K562 (cell line): ENCODE measurements around the gene CADPS2. TPM values are rescaled to one million over a fixed set of nuclear protein-coding genes. Genes with fewer than 3 reads are reported as not detected.

Experiments
- ATAC-seq: fragments of 200-7000 bp; cut with Tn5 transposase; 3 replicates; pipeline ENCODE4 v1.9.1; 2020; ENCODE audit warnings: moderate library complexity
- BruUV-seq: library from RNA; stranded (reverse); fragments of 400-500 nt; replicated peaks from 2 replicates; lab custom pipeline; 2021; lab: Mats Ljungman, UMichigan
- CTCF ChIA-PET: fragments of 300-600 bp; formaldehyde crosslinking; extraction: SDS; loops from one replicate; lab custom pipeline; 2021; ENCODE audit warnings: low intra/inter-chr PET ratio; lab: Yijun Ruan, JAX
- POLR2A ChIA-PET: fragments of 300-600, 350-650 bp; sonication (Branson Sonifier 250); formaldehyde crosslinking; extraction: SDS; loops from one replicate; lab custom pipeline; 2021; ENCODE audit warnings: antibody characterized with exemption, inconsistent platforms; lab: Yijun Ruan, JAX
- DNase-seq, 4 experiments: peaks; one replicate each; pipeline versions ENCODE4 v3.0.0 to v3.0.0-alpha.2; 2011 to 2018; ENCODE audit warnings: low spot score in 3 of 4, mixed read lengths in 3 of 4; ENCODE audit errors: extremely low read depth in 1 of 4
- FAIRE-seq: peaks from 2 replicates; lab custom pipeline; 2011; peaks lifted over from hg19 to GRCh38; lab: Jason Lieb, UNC
- H2AFZ ChIP-seq: 2 replicates; pipeline ENCODE4 v1.6.0; 2011; ENCODE audit warnings: low read depth, low read length, control low read depth, inconsistent platforms
- H3K27ac ChIP-seq: fragments of 200-600 bp; 3 replicates; pipeline ENCODE4 v1.8.0; 2011; ENCODE audit warnings: low read depth, mild to moderate bottlenecking, control low read depth, inconsistent platforms, low read length, moderate library complexity, mixed read lengths; ENCODE audit errors: extremely low read depth
- H3K27me3 ChIP-seq, 2 experiments: fragments of 300-600 bp in 1 of 2; 2 replicates in 1 of 2; 3 replicates in 1 of 2; pipeline versions ENCODE4 v1.6.0 to v1.8.0; 2011; ENCODE audit warnings: inconsistent platforms in 2 of 2, low read length in 2 of 2, mild to moderate bottlenecking in 1 of 2, mixed read lengths in 1 of 2, moderate library complexity in 1 of 2; ENCODE audit not compliant: control insufficient read depth in 2 of 2, insufficient read depth in 2 of 2
- H3K36me3 ChIP-seq: fragments of 300-600 bp; 3 replicates; pipeline ENCODE4 v1.8.0; 2011; ENCODE audit warnings: mild to moderate bottlenecking, low read length, inconsistent platforms; ENCODE audit not compliant: control insufficient read depth, insufficient read depth
- H3K4me1 ChIP-seq, 2 experiments: fragments of 200-600 bp in 1 of 2; replicated peaks in 1 of 2; 2 replicates in 1 of 2; 3 replicates in 1 of 2; pipeline versions ENCODE4 v1.5.1 to v1.8.0; 2011; ENCODE audit warnings: inconsistent platforms in 2 of 2, low read length in 2 of 2, mild to moderate bottlenecking in 1 of 2, mixed read lengths in 1 of 2, moderate library complexity in 1 of 2; ENCODE audit not compliant: control insufficient read depth in 2 of 2, insufficient read depth in 2 of 2
- H3K4me2 ChIP-seq: 2 replicates; pipeline ENCODE4 v1.6.1; 2011; ENCODE audit warnings: low read length, control low read depth, inconsistent platforms, mixed read lengths; ENCODE audit not compliant: insufficient read depth
- H3K4me3 ChIP-seq: fragments of 200-600 bp; sonication (generic), shearing (Covaris generic); 2 replicates; pipeline ENCODE4 v1.5.1; 2016; ENCODE audit warnings: control low read depth, inconsistent platforms
- H3K79me2 ChIP-seq: fragments of 200-600 bp; 3 replicates; pipeline ENCODE4 v1.8.0; 2011; ENCODE audit warnings: low read length, inconsistent platforms; ENCODE audit not compliant: control insufficient read depth, insufficient read depth
- H3K9ac ChIP-seq, 2 experiments: 2 replicates each; pipeline versions ENCODE4 v1.6.0 to v1.6.1; 2011; ENCODE audit warnings: low read depth in 2 of 2, low read length in 2 of 2, control low read depth in 1 of 2, inconsistent platforms in 1 of 2, mild to moderate bottlenecking in 1 of 2, mixed read lengths in 1 of 2; ENCODE audit not compliant: insufficient read depth in 1 of 2
- H3K9me1 ChIP-seq: one replicate; pipeline ENCODE4 v1.6.0; 2011; ENCODE audit warnings: inconsistent platforms, mild to moderate bottlenecking, low read length, moderate library complexity; ENCODE audit not compliant: control insufficient read depth, insufficient read depth
- H3K9me3 ChIP-seq: replicated peaks from 2 replicates; pipeline ENCODE4 v1.5.1; 2011; ENCODE audit warnings: low read depth, low read length, inconsistent platforms; ENCODE audit not compliant: control insufficient read depth, insufficient read depth
- H4K20me1 ChIP-seq: replicated peaks from 2 replicates; pipeline ENCODE4 v1.6.1; 2011; ENCODE audit warnings: low read length, inconsistent platforms, mixed read lengths; ENCODE audit not compliant: control insufficient read depth, insufficient read depth
- CEBPB ChIP-seq: fragments of 450-650 bp; IDR thresholded peaks from 2 replicates; pipeline ENCODE4 v1.6.1; 2016; ENCODE audit warnings: missing genetic modification characterization, missing compliant biosample characterization
- ELF2 ChIP-seq: fragments of 250-450 bp; sonication (Bioruptor Pico); IDR thresholded peaks from 2 replicates; pipeline ENCODE4 v1.5.0; 2021; ENCODE audit warnings: mild to moderate bottlenecking
- NFRKB ChIP-seq: fragments of 450-650 bp; IDR thresholded peaks from 2 replicates; pipeline ENCODE4 v1.6.1; 2016; ENCODE audit warnings: low read depth
- PURB ChIP-seq: sonication (generic); formaldehyde crosslinking; IDR thresholded peaks from 2 replicates; pipeline ENCODE4 v1.9.0; 2021; ENCODE audit warnings: low read depth, mild to moderate bottlenecking, missing genetic modification reagents
- ZNF12 ChIP-seq: sonication (generic); formaldehyde crosslinking; IDR thresholded peaks from 2 replicates; pipeline ENCODE4 v1.4.0; 2020; ENCODE audit warnings: mild to moderate bottlenecking, missing genetic modification reagents
- ZNF165 ChIP-seq: fragments of 250-450 bp; sonication (Bioruptor Pico); IDR thresholded peaks from 2 replicates; pipeline ENCODE4 v1.4.0; 2020; ENCODE audit warnings: borderline replicate concordance
- ZNF274 ChIP-seq: IDR thresholded peaks from 2 replicates; pipeline ENCODE4 v1.6.1; 2011; ENCODE audit warnings: low read depth, mild to moderate bottlenecking, low read length, moderate library complexity, borderline replicate concordance
- ZNF444 ChIP-seq: fragments of 250-450 bp; sonication (Bioruptor Pico); IDR thresholded peaks from 2 replicates; pipeline ENCODE4 v1.4.0; 2020; ENCODE audit warnings: mild to moderate bottlenecking, moderate library complexity
- ZNF445 ChIP-seq: fragments of 250-450 bp; sonication (Bioruptor Pico); IDR thresholded peaks from 2 replicates; pipeline ENCODE4 v1.4.0; 2020; ENCODE audit warnings: low read depth, mild to moderate bottlenecking, moderate library complexity
- ZNF695 ChIP-seq: fragments of 450-650 bp; formaldehyde crosslinking; IDR thresholded peaks from 2 replicates; pipeline ENCODE4 v1.4.0; 2020; ENCODE audit warnings: mild to moderate bottlenecking, moderate library complexity
- ZNF830 ChIP-seq: fragments of 250-450 bp; sonication (Bioruptor Pico); IDR thresholded peaks from 2 replicates; pipeline ENCODE4 v1.5.0; 2021; ENCODE audit warnings: mild to moderate bottlenecking
- WGBS: fragments of 100-300 bp; shearing (Covaris generic); methylation state at CpG from one replicate; pipeline ENCODE4 v1.1.6; 2016; ENCODE audit warnings: low coverage, mixed read lengths; ENCODE audit not compliant: insufficient coverage; ENCODE audit errors: missing lambda C conversion rate; 5-methylcytosine and 5-hydroxymethylcytosine counted together
- in situ Hi-C: fragments of 300-500 bp; cut with MboI; formaldehyde crosslinking; loops from 4 replicates; pipeline ENCODE4 v1.15.0; 2018; ENCODE audit warnings: inconsistent platforms, mixed read lengths
- intact Hi-C: fragments of 100-400 bp; cut with micrococcal nuclease; formaldehyde crosslinking; loops from 2 replicates; pipeline ENCODE4 v1.14.2; 2022
- polyA plus RNA-seq, 8 experiments: library from polyadenylated mRNA; depleted of rRNA in 4 of 8; stranded (reverse) in 5 of 8; unstranded in 3 of 8; fragments of >200 nt; fragmentation: Nextera tagmentation in 2 of 8; fragmentation: Illumina TruSeq in 1 of 8; extraction: Ambion mirVana in 2 of 8; extraction: Trizol in 1 of 8; gene quantifications; 2 replicates each; pipeline versions ENCODE4 v1.2.1 to v1.2.3, GENCODE V29; 2011 to 2014; ENCODE audit warnings: inconsistent platforms in 1 of 8, missing spikeins in 1 of 8
- total RNA-seq, 7 experiments: library from RNA; depleted of rRNA in 6 of 7; stranded (reverse); fragments of >200 nt in 6 of 7; fragmentation: Illumina TruSeq in 2 of 7; extraction: Trizol in 2 of 7; gene quantifications; 2 replicates each; pipeline versions ENCODE4 v1.2.1 to v1.2.3, GENCODE V29; 2011 to 2021; ENCODE audit warnings: low replicate concordance in 1 of 7

CADPS2 gene
- total and polyA plus RNA-seq, 9 of the 15 experiments (the other 6 are each of a cell fraction or from before 2014, with no cell fraction given), result 0.03 to 0.14 (median 0.04) TPM; not detected in 1

DNA sequence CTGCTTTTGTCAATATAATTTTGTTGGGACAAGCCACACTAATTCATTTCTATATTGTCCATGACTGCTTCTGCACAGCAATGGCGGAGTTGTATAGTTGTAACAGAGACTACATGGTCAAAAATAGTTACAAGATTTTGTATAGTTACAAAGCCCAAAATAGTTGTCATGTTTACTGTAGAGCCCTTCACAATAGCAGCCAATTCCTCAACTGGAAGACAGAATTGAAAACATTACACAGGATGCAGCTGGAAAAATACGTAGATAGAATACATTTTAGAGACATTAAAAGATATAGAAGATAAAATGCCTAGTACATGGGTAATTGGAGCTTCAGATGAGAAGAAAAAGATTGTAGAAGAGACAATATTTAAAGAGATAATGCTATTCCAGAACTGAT is 425.3 kb downstream of the CADPS2 start:
- H4K20me1 ChIP-seq, result no peaks in the 10 kb centered on the region
- H2AFZ ChIP-seq, result no peak overlapping the region
- WGBS, result 0% methylated on average over 2 of the region's 2 CpGs
- ChIA-PET POLR2A (no interaction called here), CTCF (no interaction called here)
- TF ChIP-seq ZNF444 (CRISPR knock-in tag) (no peak), PURB (CRISPR knock-in tag) (no peak), ZNF12 (CRISPR knock-in tag) (no peak), ELF2 (CRISPR knock-in tag) (no peak), ZNF695 (CRISPR knock-in tag) (no peak), ZNF274 (no peak), CEBPB (tag) (no peak), ZNF830 (CRISPR knock-in tag) (no peak), NFRKB (no peak), ZNF445 (CRISPR knock-in tag) (no peak), ZNF165 (CRISPR knock-in tag) (no peak)
- ATAC-seq, result no peak
- H3K27me3 ChIP-seq, result no peaks in the 10 kb centered on the region
- no peaks in the 10 kb centered on the region for H3K4me1 ChIP-seq
- no peaks in the 10 kb centered on the region for H3K9me3 ChIP-seq
- H3K79me2 ChIP-seq, result no peaks in the 10 kb centered on the region
- no peak overlapping the region for H3K9ac ChIP-seq
- no peak overlapping the region for H3K4me3 ChIP-seq
- no peaks in the 10 kb centered on the region for H3K36me3 ChIP-seq
- H3K27ac ChIP-seq, result no peak overlapping the region
- no peak for FAIRE-seq
- intact Hi-C loops, result no loop called here
- no TSS peak for BruUV-seq
- no peaks in the 10 kb centered on the region for H3K9me1 ChIP-seq
- in situ Hi-C loops, result no loop called here
- no peak overlapping the region for H3K4me2 ChIP-seq
- no peak for DNase-seq
